HTERT RPE-1 (cell line): ENCODE measurements around the gene RAI2.

Experiments
- in situ Hi-C: fragments of 300-500 bp; cut with MboI; formaldehyde crosslinking; loops from 4 replicates; pipeline ENCODE4 v1.14.3; 2020; ENCODE audit warnings: low sequenced_read_pairs

The RAI2 gene

DNA sequence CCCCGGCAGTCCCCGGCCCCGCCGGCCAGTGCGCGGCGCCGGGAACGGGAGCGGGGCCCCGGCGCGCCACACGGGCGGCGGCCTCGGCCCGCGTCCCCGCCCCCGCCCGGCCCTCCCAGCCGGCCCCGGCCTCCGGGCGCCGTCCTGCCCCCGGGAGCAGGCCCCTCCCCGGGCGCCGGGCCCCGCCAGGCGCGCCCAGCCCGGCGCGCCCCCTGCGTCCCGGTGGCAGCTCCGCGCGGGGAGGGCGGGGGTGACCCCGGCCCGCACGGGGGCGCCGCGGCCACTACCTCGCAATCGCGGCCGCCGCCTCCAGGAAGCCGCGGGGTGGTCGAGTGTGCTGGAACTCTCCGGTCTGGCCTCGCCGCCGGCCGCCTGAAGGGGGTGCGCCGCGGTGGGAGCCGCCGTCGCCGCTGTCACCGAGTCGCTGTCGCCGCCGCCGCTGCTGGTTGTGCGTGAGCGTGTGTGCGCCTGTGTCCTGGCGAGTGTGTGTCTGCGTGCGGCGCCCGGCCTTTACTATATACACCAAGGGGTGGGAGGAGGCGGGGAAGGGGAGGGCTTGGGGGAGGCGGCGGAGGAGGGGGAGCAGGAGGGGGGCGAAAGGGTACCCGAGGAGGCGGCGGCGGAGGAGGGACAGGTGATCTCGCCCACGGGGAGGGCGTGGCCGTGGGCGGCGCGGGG, at the start of gene RAI2:
Gene RAI2 (minus strand): TSS at position 488 of the 678 bp plus-strand sequence. CDS start 59,288 bp downstream, outside the sequence.
- in situ Hi-C loops = no loop called here

GRCh38 chrX:17888421-17888820, 27.3 kb upstream of the RAI2 start:
- in situ Hi-C loops = no loop called here

GRCh38 chrX:17882680-17883079, 21.6 kb upstream of the RAI2 start:
- in situ Hi-C loops = no loop called here

DNA sequence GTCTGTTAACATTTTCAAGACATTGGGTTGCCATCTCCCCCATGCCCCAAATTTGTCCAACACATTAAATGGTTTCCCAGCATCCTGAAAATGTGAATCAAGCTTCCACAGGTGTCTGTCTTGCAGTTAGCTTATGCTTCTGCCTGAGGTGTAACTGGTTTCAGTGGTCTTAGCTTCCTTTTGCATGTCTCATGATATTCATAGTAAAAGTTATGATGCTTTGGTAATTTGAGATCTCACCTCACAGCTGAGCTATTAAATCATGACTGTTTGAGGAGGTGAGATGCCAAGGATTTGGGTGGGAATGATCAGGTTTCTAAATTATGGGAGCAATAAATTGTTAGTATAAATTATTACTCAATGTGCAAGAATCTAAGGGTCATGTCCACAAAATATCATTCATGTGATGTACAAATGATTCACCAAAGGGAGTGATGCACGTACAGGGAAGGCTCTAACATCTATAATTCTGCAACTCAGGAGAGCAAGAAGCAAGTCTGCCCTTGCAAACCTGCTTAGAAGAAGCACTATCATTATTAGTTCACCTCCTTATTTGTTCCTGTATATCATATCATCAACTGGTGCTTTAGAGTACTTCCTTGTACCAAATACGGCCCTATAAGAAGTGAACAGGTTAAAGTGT, 17.1 kb upstream of the RAI2 start:
- in situ Hi-C loops = no loop called here

GRCh38 chrX:17876135-17876534, 15.0 kb upstream of the RAI2 start:
- in situ Hi-C loops = no loop called here

GRCh38 chrX:17869580-17869979, 8.5 kb upstream of the RAI2 start:
- in situ Hi-C loops = no loop called here

DNA sequence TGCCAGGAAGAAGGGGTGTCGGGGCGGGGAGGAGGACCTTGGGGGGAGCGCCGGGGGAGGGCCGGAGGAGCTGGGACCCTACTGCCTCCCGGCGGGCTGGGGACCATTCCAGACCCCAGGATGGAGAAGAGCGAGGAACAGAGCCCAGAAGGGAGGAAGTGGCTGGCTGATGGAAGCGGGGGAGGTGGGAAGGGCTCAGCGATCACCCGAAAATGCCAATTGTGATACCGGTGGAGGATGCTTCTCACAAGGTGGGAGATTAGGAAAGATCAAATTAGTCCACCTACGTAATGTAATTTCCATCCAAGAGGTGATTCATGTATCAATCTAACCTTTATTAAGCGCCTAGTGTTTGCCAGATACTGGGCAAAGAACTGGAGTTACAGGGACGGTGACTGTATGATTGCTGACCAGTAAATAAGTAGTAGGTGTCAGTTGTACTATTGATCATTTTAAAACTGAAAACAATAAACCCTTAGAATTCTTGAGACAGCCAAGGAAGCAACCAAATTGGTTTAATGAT, 452 bp upstream of the RAI2 start:
- in situ Hi-C loops = no loop called here

DNA sequence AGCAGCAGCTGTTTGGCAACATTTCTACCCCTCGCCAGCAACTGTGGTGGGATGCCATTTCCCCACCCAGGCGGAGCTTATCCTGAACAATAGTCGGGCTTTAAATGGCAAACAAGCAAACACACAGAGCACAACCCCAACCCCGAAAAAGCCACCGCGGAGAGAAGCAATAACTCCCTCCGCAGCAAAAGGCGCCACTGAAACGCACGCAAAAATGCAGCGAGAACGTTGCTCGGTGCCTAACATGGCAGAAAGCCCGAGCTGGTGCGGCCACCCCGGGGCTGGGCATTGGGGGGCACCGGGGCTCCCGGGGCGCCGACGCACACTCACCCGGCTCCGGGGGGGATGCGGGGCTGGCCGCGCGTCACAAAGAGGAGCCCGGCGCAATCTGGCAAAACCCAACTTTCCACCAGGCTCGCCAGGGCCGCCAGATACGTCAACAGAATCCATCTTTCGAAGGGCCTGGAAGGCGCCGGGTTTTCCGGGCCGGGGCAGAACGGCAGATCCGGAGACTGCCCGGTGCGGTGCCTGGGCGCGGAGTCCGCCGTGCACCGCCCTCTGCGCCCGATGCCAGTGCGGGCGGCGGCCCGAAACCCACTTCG, 818 bp downstream of the RAI2 start:
- in situ Hi-C loops = no loop called here

DNA sequence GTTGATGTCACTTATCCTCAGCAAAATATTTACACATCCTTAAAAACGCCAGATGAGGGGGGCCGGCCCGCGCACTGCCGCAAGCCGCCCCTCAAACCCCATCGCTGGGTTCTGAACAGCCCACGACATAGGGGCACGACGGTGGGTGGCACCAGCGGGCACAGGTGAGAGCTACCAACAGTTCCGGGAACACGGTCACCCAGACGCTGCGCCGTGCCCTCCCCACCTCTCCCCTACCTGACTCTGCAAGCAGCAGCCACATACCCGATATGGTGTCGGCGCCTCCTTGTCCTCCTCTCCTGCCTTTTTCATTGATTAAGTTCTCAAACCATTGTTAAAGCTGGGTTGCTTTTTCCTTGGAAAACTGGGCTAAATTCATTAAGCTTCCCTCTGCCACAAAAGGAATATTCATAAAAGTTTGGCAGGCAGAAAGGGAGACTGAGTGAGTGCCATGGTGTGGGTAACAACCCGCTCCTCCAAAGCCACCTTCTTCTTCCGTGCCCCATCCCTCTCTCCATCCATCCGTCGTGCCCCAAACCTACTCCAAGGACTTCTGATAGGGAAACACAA, 1.4 kb downstream of the RAI2 start:
- in situ Hi-C loops = no loop called here

DNA sequence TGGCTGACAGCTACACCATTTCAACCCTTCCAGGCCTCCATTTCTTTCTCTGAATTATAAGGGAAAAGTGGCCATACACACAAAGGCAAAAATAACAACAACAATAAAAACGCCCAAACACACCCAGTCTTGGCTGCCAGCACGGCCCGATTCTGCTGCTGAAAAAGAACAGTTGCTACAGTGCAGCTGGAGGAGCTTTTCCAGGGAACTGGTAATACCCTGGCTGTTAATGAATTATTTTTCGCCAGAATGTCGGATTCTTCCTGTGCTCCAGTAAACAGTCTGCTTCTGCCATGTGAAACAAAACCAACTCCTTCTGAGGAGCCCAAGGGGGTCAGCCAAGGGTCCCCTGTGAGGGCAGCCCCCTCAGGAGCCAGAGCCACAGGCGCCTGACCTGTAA, 6.6 kb downstream of the RAI2 start:
- in situ Hi-C loops = no loop called here

DNA sequence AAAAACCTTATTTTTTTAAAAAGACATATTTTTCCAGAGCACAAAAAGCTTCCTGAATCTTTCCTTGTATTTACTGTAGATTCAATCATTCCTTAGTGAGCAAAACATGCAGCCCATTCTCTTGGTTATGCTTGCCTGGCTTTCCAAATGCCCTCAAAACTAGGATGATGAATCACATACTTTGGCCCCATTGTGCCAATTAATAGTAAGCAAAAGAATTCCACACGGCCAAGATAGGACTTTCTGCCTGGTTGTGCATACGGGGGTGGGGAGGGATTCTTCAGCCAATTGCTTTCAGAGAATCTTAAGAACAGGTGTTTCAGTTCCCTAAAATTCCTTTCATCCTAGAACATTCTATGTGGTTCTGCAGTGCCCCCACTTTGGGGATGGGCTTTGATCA, 7.0 kb downstream of the RAI2 start:
- in situ Hi-C loops = no loop called here

DNA sequence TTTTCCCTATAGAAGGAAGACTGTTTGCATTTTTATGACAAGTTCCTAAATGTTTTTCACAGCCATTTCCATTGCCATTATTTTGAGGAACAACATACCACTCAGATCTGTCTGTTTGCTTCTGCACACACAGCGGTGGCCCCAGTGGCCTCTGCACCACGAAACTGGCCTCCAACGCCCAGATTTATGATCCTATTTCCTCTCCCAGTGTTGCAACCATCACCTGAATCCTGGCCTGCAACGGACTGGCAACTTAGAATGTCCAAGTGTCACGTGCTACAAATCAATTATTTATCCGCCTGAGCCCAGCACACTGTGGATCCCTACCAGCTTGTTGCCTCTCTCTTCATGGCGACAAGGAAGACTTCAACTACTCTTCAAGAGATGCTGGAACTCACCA, 9.2 kb downstream of the RAI2 start:
- in situ Hi-C loops = no loop called here

GRCh38 chrX:17848545-17849265, 12.4 kb downstream of the RAI2 start:
- in situ Hi-C loops = no loop called here

- in situ Hi-C loops = no loop called here
These were observed 15.1 kb downstream of the RAI2 start for GRCh38 chrX:17846045-17846444.

- in situ Hi-C loops = no loop called here
These were observed 16.9 kb downstream of the RAI2 start for GRCh38 chrX:17844236-17844635.

DNA sequence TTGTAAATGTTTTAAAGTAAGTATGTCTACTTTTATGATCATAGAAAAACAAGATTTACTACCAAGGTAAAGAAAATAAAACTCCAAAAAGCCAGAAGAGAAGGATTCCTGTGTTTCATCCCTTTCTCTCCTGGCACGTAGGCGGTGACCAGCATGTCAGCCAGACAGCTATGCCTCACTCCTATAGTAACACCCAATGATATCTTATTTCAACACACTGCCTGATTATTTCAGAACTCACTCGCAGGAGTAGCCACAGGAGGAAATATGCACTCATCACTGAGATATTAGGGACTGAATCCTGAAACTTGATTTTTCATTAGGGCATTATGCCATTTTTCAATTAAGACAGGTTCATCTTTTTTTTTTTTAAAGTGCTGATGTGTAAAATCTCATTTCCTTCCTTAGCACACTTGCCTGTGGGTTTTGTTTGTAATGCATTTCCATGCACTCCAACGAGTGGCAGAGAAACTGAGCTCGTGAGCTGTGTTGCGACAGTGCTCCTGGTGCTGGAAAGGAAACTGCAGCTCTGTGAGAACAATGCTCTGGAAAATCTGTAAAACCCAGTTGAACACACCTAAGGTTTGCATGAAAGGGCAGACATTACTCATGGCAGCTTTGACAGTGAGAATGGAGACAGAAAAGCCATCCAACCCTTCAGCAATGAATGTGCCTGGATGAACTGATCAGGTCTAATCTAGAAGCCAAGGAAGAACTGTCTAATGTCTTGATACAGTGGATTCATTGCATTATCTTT, 18.2 kb downstream of the RAI2 start:
- in situ Hi-C loops = no loop called here

DNA sequence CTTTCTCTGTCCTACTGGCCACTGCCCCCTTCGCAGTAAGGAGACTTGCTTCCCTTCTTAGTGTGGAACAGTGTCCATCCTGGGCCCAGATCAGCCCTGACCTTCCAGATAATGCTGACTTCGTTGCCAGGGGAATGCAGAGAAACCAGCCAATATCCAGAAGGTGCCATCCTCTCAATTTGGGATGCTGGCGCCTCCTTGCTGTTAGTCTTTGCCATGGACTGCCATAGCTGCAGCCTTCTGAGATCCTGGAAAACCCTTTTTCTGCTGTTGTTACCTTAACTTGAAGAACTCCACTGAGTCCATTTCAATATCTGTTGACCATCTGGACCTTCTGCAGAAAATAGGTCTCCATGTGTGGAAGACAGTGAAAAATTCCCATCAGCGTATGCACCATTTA, 21.8 kb downstream of the RAI2 start:
- in situ Hi-C loops = no loop called here

GRCh38 chrX:17836830-17837229, 24.3 kb downstream of the RAI2 start:
- in situ Hi-C loops = no loop called here

GRCh38 chrX:17833954-17834353, 27.1 kb downstream of the RAI2 start:
- in situ Hi-C loops = no loop called here

GRCh38 chrX:17831255-17831654, 29.8 kb downstream of the RAI2 start:
- in situ Hi-C loops = no loop called here
